Left kidney (tissue), 2 donors: Measurements from ENCODE around the gene ATP5PD. TPM values are rescaled to one million over a fixed set of nuclear protein-coding genes. Genes with fewer than 3 reads are reported as not detected.

Experiments used
- DNase-seq: peaks from one replicate; pipeline ENCODE4 v3.0.0-alpha.2; 2013
- polyA plus RNA-seq: library from polyadenylated mRNA; unstranded; fragments of 120-200 nt; gene quantifications from one replicate; pipeline ENCODE4 v1.2.1, GENCODE V29; 2013; ENCODE audit not compliant: insufficient read length

Gene ATP5PD
- polyA plus RNA-seq, 1 donor, result 325 TPM

GRCh38 chr17:75001915-75002843 lies 44.6 kb downstream of the ATP5PD start:
- no peak for DNase-seq

- no peak for DNase-seq
Observed at GRCh38 chr17:74999523-74999922, 47.2 kb downstream of the ATP5PD start.

GRCh38 chr17:74998783-74999182 lies 48.0 kb downstream of the ATP5PD start:
- DNase-seq, result no peak

- DNase-seq, result no peak
Observed at GRCh38 chr17:74995847-74996246, 50.9 kb downstream of the ATP5PD start.

DNA sequence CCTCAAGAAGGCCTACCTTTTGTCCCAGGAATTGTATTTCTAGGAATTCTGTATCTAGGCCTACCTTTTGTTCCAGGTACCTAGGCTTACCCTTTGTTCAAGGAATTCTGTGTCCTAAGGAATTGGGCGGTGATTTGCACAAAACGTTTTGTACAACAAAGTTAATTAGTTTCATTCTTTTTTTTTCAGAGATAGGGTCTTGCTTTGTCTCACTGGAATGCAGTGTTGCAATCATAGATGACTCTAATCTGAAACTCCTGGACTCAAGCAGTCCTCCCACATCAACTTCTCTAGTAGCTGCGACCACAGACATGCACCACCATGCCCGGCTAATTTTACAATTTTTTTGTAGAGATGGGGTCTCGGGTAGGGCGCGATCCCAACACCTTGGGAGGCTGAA lies 52.3 kb downstream of the ATP5PD start:
- no peak for DNase-seq

DNA sequence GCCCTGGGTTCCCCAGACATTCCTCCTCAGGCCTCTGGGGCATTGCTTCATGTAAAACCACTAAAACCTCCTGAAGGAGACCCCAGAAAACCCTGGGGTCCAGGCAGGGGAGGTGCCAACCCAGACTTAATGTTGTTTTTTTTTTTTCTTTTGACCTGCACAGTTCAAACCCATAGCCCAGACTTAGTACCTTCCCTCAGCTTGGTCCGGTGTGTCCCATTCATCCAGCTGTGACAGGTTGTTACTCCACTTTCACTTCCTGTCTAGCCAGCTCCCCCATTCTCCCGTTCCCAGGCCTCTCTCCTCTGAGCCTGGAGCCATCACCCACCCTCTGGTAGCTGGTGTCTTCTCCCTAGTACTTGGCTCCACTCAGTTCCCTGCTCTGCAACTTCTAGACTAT lies 54.5 kb downstream of the ATP5PD start:
- no peak for DNase-seq

DNA sequence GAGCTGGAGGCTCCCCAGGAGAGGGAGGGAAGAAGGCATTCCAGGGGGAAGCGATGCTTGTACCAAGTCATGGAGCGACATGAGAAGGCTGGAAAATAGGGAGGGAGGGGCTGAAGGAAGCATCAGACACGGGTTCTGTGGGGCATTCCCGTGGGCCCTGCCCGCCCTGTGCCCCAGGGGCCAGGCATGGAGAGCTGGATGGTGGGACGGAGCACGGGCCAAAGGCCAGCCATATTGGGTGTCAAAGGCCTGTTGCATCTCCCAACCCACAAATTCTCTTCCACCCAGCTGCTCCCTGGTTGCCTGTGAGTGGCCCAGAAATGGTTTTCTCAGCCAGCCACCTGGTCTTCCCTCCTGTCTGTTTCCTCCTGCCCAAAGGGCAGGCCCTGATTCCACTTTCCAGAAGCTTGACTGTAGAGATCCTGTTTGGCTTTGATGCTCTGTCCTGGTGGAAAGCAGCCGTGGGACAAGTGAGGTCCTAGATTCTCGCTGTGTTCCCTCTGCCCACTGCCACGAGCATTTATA lies 56.1 kb downstream of the ATP5PD start:
- no peak for DNase-seq

Other genes with a start within 250 kb of the ATP5PD start
- gene GRIN2C, start 187.1 kb downstream of the ATP5PD start, polyA plus RNA-seq, result 0.18 TPM
- gene FDXR, start 174.0 kb downstream of the ATP5PD start, polyA plus RNA-seq, result 6.5 TPM
- gene FADS6, start 153.3 kb downstream of the ATP5PD start, polyA plus RNA-seq, result 0.80 TPM
- 0.70 TPM for gene USH1G, start 123.7 kb downstream of the ATP5PD start, polyA plus RNA-seq
- not detected for gene OTOP2, start 122.7 kb downstream of the ATP5PD start, polyA plus RNA-seq
- not detected for gene OTOP3, start 111.1 kb downstream of the ATP5PD start, polyA plus RNA-seq
- 10.8 TPM for gene HID1, start 74.2 kb downstream of the ATP5PD start, polyA plus RNA-seq
- gene CDR2L, start 59.3 kb downstream of the ATP5PD start, polyA plus RNA-seq, result 8.0 TPM
- gene MRPL58, start 34.3 kb downstream of the ATP5PD start, polyA plus RNA-seq, result 28.0 TPM
- 30.4 TPM for gene KCTD2, start 256 bp upstream of the ATP5PD start, polyA plus RNA-seq
- gene SLC16A5, start 41.0 kb upstream of the ATP5PD start, polyA plus RNA-seq, result 29.5 TPM
- gene ARMC7, start 63.0 kb upstream of the ATP5PD start, polyA plus RNA-seq, result 14.0 TPM
- 40.0 TPM for gene NT5C, start 84.8 kb upstream of the ATP5PD start, polyA plus RNA-seq
- 86.1 TPM for gene JPT1, start 107.5 kb upstream of the ATP5PD start, polyA plus RNA-seq
- 705 TPM for gene SUMO2, start 136.0 kb upstream of the ATP5PD start, polyA plus RNA-seq
- 84.0 TPM for gene NUP85, start 158.7 kb upstream of the ATP5PD start, polyA plus RNA-seq
- 49.1 TPM for gene GGA3, start 214.6 kb upstream of the ATP5PD start, polyA plus RNA-seq
- gene MRPS7, start 214.9 kb upstream of the ATP5PD start, polyA plus RNA-seq, result 73.9 TPM
- gene MIF4GD, start 224.3 kb upstream of the ATP5PD start, polyA plus RNA-seq, result 19.2 TPM
- 7.2 TPM for gene SLC25A19, start 242.5 kb upstream of the ATP5PD start, polyA plus RNA-seq